Hepatocyte (in vitro differentiated cells): ENCODE measurements around the gene PIAS4.

Experiments
- EZH2 ChIP-seq: fragments of 200-600 bp; sonication (generic); IDR thresholded peaks from 2 replicates; pipeline ENCODE4 v1.6.1; 2016; ENCODE audit warnings: antibody characterized with exemption, mild to moderate bottlenecking, borderline replicate concordance
- EZH2phosphoT487 ChIP-seq: fragments of 200-600 bp; sonication (generic); IDR thresholded peaks from one replicate; pipeline ENCODE4 v1.6.1; 2018; ENCODE audit warnings: antibody characterized with exemption, mild to moderate bottlenecking, low read depth, moderate library complexity; ENCODE audit not compliant: unreplicated experiment, severe bottlenecking
- TF ChIP-seq, protein P1 (sequence below): fragments of 200-600 bp; sonication (generic); IDR thresholded peaks from 2 replicates; pipeline ENCODE4 v1.5.1; 2016; ENCODE audit warnings: antibody characterized with exemption, mild to moderate bottlenecking; ENCODE audit not compliant: poor library complexity

DNA sequence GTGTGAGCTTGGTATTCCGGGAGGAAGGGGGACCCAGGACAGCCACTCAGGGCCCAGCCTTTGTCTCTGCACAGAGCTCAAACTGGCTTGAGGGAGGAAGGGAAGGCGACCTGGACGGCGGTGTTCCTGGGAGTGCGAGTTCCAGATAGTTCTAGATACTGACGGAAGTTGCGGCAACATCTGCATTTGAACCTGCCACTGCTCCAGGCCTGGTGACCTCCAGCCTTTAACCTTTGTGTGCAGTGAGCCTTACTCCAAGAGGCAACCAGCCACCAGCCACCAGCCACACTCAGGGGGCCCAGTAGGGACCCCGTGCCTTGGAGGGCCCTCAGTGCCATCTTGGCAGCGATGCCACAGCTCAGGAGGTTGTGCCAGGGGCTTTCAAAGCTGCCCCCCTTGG is 74.6 kb downstream of the PIAS4 start:
- TF ChIP-seq EZH2phosphoT487 (no peak), EZH2 (no peak)
- TF ChIP-seq, protein P1, sequence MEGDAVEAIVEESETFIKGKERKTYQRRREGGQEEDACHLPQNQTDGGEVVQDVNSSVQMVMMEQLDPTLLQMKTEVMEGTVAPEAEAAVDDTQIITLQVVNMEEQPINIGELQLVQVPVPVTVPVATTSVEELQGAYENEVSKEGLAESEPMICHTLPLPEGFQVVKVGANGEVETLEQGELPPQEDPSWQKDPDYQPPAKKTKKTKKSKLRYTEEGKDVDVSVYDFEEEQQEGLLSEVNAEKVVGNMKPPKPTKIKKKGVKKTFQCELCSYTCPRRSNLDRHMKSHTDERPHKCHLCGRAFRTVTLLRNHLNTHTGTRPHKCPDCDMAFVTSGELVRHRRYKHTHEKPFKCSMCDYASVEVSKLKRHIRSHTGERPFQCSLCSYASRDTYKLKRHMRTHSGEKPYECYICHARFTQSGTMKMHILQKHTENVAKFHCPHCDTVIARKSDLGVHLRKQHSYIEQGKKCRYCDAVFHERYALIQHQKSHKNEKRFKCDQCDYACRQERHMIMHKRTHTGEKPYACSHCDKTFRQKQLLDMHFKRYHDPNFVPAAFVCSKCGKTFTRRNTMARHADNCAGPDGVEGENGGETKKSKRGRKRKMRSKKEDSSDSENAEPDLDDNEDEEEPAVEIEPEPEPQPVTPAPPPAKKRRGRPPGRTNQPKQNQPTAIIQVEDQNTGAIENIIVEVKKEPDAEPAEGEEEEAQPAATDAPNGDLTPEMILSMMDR, result no peak
